BJ (cell line): ENCODE results near the gene ABHD11. TPM values are rescaled to one million over a fixed set of nuclear protein-coding genes. Genes with fewer than 3 reads are reported as not detected.

Source experiments
- CTCF ChIA-PET: fragments of 350-600 bp; formaldehyde crosslinking; extraction: SDS; loops from one replicate; lab custom pipeline; 2021; ENCODE audit warnings: antibody characterized with exemption, inconsistent platforms; lab: Yijun Ruan, JAX
- POLR2A ChIA-PET: fragments of 300-600 bp; sonication (Branson Sonifier 250); formaldehyde crosslinking; extraction: SDS; loops from one replicate; lab custom pipeline; 2021; ENCODE audit warnings: antibody characterized with exemption; lab: Charles Lee
- DNase-seq: peaks from one replicate; pipeline ENCODE4 v3.0.0-alpha.2; 2011; ENCODE audit warnings: low read depth
- H3K27me3 ChIP-seq: 2 replicates; pipeline ENCODE4 v1.6.0; 2011; ENCODE audit warnings: low read length; ENCODE audit not compliant: control insufficient read depth, insufficient read depth
- H3K36me3 ChIP-seq: 2 replicates; pipeline ENCODE4 v1.5.1; 2011; ENCODE audit warnings: low read length; ENCODE audit not compliant: control insufficient read depth, insufficient read depth
- H3K4me3 ChIP-seq: 2 replicates; pipeline ENCODE4 v1.5.1; 2011; ENCODE audit warnings: low read depth, mild to moderate bottlenecking, control low read depth, low read length
- CTCF ChIP-seq: IDR thresholded peaks from 2 replicates; pipeline ENCODE4 v1.5.1; 2011; ENCODE audit warnings: low read depth, mild to moderate bottlenecking, control low read depth, inconsistent platforms, low read length, moderate library complexity; ENCODE audit not compliant: insufficient read depth
- polyA plus RNA-seq: library from polyadenylated mRNA; depleted of rRNA; stranded (reverse); fragments of >200 nt; gene quantifications from 2 replicates; pipeline ENCODE4 v1.2.3, GENCODE V29; 2011

Gene ABHD11
- polyA plus RNA-seq, 1 experiment: 16.9 TPM

- H3K27me3 ChIP-seq: no peaks in the 10 kb centered on the region
- no peaks in the 10 kb centered on the region for H3K36me3 ChIP-seq
- CTCF ChIA-PET: interaction anchor here (0.8 kb wide), 1 partner anchor 8 kb away, joined by 3 read pairs; no protein-coding TSS in a partner anchor
- POLR2A ChIA-PET: no interaction called here
- no peak overlapping the region for H3K4me3 ChIP-seq
- no peak for TF ChIP-seq CTCF
- no peak for DNase-seq
Observed at GRCh38 chr7:73742753-73743641, 4.4 kb upstream of the ABHD11 start.

GRCh38 chr7:73742338-73742752, 3.7 kb upstream of the ABHD11 start:
- no peaks in the 10 kb centered on the region for H3K36me3 ChIP-seq
- H3K27me3 ChIP-seq: no peaks in the 10 kb centered on the region
- no peak for DNase-seq
- ChIA-PET CTCF (no interaction called here), POLR2A (no interaction called here)
- TF ChIP-seq CTCF: no peak
- no peak overlapping the region for H3K4me3 ChIP-seq

GRCh38 chr7:73741600-73741999, 3.0 kb upstream of the ABHD11 start:
- H3K27me3 ChIP-seq: no peaks in the 10 kb centered on the region
- CTCF ChIA-PET: no interaction called here
- DNase-seq: no peak
- peaks cover 3% of the 10 kb centered on the region for H3K36me3 ChIP-seq
- TF ChIP-seq CTCF: no peak
- no peak overlapping the region for H3K4me3 ChIP-seq
- POLR2A ChIA-PET: no interaction called here

GRCh38 chr7:73740771-73741170, 2.2 kb upstream of the ABHD11 start:
- TF ChIP-seq CTCF: no peak
- CTCF ChIA-PET: interaction anchor here (0.5 to 1.5 kb wide), 2 partner anchors 15 to 136 kb away, joined by 3 read pairs; no protein-coding TSS in a partner anchor
- Histone ChIP-seq H3K36me3 (peaks cover 4% of the 10 kb centered on the region), H3K27me3 (no peaks in the 10 kb centered on the region), H3K4me3 (no peak overlapping the region)
- DNase-seq: no peak
- POLR2A ChIA-PET: no interaction called here

- Histone ChIP-seq H3K36me3 (peaks cover 4% of the 10 kb centered on the region), H3K4me3 (no peak overlapping the region), H3K27me3 (no peaks in the 10 kb centered on the region)
- ChIA-PET CTCF (interaction anchor here (0.5 to 1.5 kb wide), 3 partner anchors 15 to 135 kb away, joined by 3 to 4 read pairs (median 3); no protein-coding TSS in a partner anchor), POLR2A (no interaction called here)
- no peak for DNase-seq
- no peak for TF ChIP-seq CTCF
Observed at GRCh38 chr7:73740212-73740611, 1.6 kb upstream of the ABHD11 start.
